ENCODE results near the gene BORCS5. TPM values are rescaled to one million over a fixed set of nuclear protein-coding genes. Genes with fewer than 3 reads are reported as not detected.

The BORCS5 gene
- total RNA-seq, 1 donor: 18.3 TPM

DNA sequence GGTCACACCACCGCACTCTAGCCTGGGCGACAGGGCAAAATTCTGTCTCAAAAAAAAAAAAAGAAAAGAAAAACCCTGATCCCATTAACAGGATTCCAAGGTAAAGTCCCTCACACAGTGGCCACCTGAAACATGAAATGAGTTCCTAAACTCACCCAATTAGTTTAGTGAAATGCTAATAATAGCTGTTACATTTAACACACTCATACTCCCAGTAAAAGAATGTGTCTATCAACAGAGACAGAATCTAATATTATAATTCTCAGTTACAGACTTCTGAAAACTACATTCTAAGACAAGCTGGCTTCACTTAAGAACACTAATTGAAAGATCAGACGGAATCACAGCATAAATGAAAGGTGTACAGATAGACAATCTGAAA lies 161.6 kb downstream of the BORCS5 start:
- H3K4me3 ChIP-seq (ENCODE audit: low read depth, low read length): no peak overlapping the region
- DNase-seq (ENCODE audit: low read depth): no peak
- TF ChIP-seq, protein P1, sequence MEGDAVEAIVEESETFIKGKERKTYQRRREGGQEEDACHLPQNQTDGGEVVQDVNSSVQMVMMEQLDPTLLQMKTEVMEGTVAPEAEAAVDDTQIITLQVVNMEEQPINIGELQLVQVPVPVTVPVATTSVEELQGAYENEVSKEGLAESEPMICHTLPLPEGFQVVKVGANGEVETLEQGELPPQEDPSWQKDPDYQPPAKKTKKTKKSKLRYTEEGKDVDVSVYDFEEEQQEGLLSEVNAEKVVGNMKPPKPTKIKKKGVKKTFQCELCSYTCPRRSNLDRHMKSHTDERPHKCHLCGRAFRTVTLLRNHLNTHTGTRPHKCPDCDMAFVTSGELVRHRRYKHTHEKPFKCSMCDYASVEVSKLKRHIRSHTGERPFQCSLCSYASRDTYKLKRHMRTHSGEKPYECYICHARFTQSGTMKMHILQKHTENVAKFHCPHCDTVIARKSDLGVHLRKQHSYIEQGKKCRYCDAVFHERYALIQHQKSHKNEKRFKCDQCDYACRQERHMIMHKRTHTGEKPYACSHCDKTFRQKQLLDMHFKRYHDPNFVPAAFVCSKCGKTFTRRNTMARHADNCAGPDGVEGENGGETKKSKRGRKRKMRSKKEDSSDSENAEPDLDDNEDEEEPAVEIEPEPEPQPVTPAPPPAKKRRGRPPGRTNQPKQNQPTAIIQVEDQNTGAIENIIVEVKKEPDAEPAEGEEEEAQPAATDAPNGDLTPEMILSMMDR (IDR thresholded peaks at IDR 0.05; ENCODE audit: insufficient read depth, low read length): no peak

DNA sequence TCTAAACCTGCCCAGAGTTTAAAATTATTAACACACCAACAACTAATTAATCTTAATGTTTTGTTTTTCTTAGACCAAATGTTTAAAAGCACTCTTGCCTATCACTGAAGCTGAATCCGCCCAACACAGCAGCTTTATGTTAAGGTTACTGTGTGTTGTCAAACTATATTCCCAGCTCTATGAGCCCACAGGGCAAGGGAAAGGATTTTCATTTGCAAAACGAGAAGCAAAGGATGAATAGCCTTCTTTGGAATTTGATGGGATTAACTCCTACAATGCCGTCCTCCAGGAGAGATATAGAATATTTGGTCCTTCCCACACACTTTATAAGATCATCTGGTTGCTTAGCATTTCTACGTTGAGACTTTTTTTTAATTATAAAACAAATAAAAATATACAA lies 162.0 kb downstream of the BORCS5 start:
- H3K4me3 ChIP-seq (ENCODE audit: low read depth, low read length): no peak overlapping the region
- DNase-seq (ENCODE audit: low read depth): no peak
- TF ChIP-seq, protein P1 (IDR thresholded peaks at IDR 0.05; ENCODE audit: insufficient read depth, low read length): no peak

Other genes starting within 250 kb of the BORCS5 start
- 44.2 and 116 TPM in 2 replicates for gene LRP6, start 90.0 kb upstream of the BORCS5 start, total RNA-seq (ENCODE audit: low replicate concordance)
- 2.1 and 10.9 TPM in 2 replicates for gene MANSC1, start 6.8 kb upstream of the BORCS5 start, total RNA-seq (ENCODE audit: low replicate concordance)
- 5.9 and 6.8 TPM in 2 replicates for gene DUSP16, start 205.8 kb downstream of the BORCS5 start, total RNA-seq (ENCODE audit: low replicate concordance)

Measured in fibroblast of the aortic adventitia (primary cell).